22Rv1 (cell line): ENCODE measurements around the gene NPPC.

Experiments
- ZFX ChIP-seq: fragments of 450-650 bp; IDR thresholded peaks from 2 replicates; pipeline ENCODE4 v1.6.1; 2017; ENCODE audit warnings: antibody characterized with exemption, borderline replicate concordance
- TF ChIP-seq, protein P1 (sequence below): fragments of 450-650 bp; IDR thresholded peaks from 2 replicates; pipeline ENCODE4 v1.5.1; 2017; ENCODE audit warnings: mild to moderate bottlenecking

DNA sequence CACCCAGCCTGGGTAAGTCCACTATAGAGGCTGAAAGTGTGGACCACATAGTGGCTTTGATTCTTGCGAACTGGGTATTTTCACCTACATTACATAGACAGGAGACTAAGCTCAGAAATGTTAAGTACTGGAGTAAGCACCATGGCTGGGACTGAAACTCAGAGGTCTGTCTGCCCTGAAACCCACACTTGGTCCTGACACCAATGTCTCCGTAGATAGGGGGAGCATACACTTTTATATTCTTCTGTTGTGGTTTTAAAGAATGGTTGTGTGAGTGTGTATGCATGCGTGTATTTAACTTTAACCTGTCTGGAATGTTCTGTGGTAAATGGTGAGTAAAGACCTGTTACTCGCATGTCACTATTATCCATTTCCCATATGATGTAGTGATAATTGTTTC is 10.3 kb upstream of the NPPC start:
- TF ChIP-seq, protein P1, sequence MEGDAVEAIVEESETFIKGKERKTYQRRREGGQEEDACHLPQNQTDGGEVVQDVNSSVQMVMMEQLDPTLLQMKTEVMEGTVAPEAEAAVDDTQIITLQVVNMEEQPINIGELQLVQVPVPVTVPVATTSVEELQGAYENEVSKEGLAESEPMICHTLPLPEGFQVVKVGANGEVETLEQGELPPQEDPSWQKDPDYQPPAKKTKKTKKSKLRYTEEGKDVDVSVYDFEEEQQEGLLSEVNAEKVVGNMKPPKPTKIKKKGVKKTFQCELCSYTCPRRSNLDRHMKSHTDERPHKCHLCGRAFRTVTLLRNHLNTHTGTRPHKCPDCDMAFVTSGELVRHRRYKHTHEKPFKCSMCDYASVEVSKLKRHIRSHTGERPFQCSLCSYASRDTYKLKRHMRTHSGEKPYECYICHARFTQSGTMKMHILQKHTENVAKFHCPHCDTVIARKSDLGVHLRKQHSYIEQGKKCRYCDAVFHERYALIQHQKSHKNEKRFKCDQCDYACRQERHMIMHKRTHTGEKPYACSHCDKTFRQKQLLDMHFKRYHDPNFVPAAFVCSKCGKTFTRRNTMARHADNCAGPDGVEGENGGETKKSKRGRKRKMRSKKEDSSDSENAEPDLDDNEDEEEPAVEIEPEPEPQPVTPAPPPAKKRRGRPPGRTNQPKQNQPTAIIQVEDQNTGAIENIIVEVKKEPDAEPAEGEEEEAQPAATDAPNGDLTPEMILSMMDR = no peak
- no peak for TF ChIP-seq ZFX
